ENCODE results near the gene ASTL. TPM values are rescaled to one million over a fixed set of nuclear protein-coding genes. Genes with fewer than 3 reads are reported as not detected.

The ASTL gene
- total RNA-seq, 1 experiment from 2014 or later, result not detected

- Histone ChIP-seq H3K9me2 (replicated peaks; ENCODE audit: low read length) (no peaks in the 10 kb centered on the region), H3K9me3 (ENCODE audit: low read length) (no peaks in the 10 kb centered on the region), H3K4me3 (ENCODE audit: low read length) (no peak overlapping the region), H3F3A (ENCODE audit: low read length, unreplicated experiment) (no peaks in the 10 kb centered on the region), H3K27ac (ENCODE audit: low read length) (no peak overlapping the region), H3K27me3 (ENCODE audit: low read length) (no peaks in the 10 kb centered on the region), H3K4me2 (ENCODE audit: low read length) (peak overlapping the region; percentile 69; the same call in 1 of the 2 replicates), H3K4me1 (ENCODE audit: insufficient read depth, low read length) (peaks cover 11% of the 10 kb centered on the region), H3K36me3 (ENCODE audit: low read depth, low read length) (no peaks in the 10 kb centered on the region), H3K79me2 (ENCODE audit: low read length) (peaks cover 7% of the 10 kb centered on the region; the same call in 1 of the 2 replicates), H4K20me1 (ENCODE audit: low read length) (no peaks in the 10 kb centered on the region), H3K9ac (ENCODE audit: low read length) (no peak overlapping the region), H2AFZ (ENCODE audit: low read length) (peak overlapping the region; percentile 46; the same call in 1 of the 2 replicates)
- BruUV-seq (replicated peaks), result no TSS peak
- TF ChIP-seq EZH2 (IDR thresholded peaks at IDR 0.05; ENCODE audit: low read length, unreplicated experiment), result no peak
- TF ChIP-seq, protein P1, sequence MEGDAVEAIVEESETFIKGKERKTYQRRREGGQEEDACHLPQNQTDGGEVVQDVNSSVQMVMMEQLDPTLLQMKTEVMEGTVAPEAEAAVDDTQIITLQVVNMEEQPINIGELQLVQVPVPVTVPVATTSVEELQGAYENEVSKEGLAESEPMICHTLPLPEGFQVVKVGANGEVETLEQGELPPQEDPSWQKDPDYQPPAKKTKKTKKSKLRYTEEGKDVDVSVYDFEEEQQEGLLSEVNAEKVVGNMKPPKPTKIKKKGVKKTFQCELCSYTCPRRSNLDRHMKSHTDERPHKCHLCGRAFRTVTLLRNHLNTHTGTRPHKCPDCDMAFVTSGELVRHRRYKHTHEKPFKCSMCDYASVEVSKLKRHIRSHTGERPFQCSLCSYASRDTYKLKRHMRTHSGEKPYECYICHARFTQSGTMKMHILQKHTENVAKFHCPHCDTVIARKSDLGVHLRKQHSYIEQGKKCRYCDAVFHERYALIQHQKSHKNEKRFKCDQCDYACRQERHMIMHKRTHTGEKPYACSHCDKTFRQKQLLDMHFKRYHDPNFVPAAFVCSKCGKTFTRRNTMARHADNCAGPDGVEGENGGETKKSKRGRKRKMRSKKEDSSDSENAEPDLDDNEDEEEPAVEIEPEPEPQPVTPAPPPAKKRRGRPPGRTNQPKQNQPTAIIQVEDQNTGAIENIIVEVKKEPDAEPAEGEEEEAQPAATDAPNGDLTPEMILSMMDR (conservative IDR thresholded peaks at IDR 0.05; ENCODE audit: low read depth, low read length), result no peak
- TF ChIP-seq EZH2phosphoT487 (IDR thresholded peaks at IDR 0.05; ENCODE audit: borderline replicate concordance, low read length), result no peak
- POLR2A ChIA-PET (ENCODE audit: unreplicated experiment), result no interaction called here
- intact Hi-C loops (cut with micrococcal nuclease), result loop anchor here (2.0 kb wide), 1 partner anchor 126 kb away; the partner anchor contains the start of gene TMEM127
- CTCF ChIA-PET, result interaction anchor here (0.6 to 3.4 kb wide), 2 partner anchors 35 to 69 kb away, joined by 3 to 34 read pairs; partner anchors contain the start of gene STARD7
- DNase-seq (no peak), ATAC-seq (no peak)
Measured at GRCh38 chr2:96139181-96139758, 968 bp upstream of the ASTL start.

- peaks cover 5% of the 10 kb centered on the region; the same call in 1 of the 2 replicates for H3K4me1 ChIP-seq (ENCODE audit: insufficient read depth, low read length)
- no peaks in the 10 kb centered on the region for H3K9me2 ChIP-seq (replicated peaks; ENCODE audit: low read length)
- intact Hi-C loops (cut with micrococcal nuclease), result loop anchor here (1.0 to 2.0 kb wide), 3 partner anchors 37 to 372 kb away; partner anchors contain the start of gene TMEM127
- H3K27ac ChIP-seq (ENCODE audit: low read length), result no peak overlapping the region
- H3K4me2 ChIP-seq (ENCODE audit: low read length), result no peak overlapping the region
- no peaks in the 10 kb centered on the region for H3K9me3 ChIP-seq (ENCODE audit: low read length)
- no peak overlapping the region for H3K9ac ChIP-seq (ENCODE audit: low read length)
- no peaks in the 10 kb centered on the region for H4K20me1 ChIP-seq (ENCODE audit: low read length)
- no peak for DNase-seq
- no peaks in the 10 kb centered on the region for H3K79me2 ChIP-seq (ENCODE audit: low read length)
- H3K27me3 ChIP-seq (ENCODE audit: low read length), result no peaks in the 10 kb centered on the region
- ATAC-seq, result no peak
- H2AFZ ChIP-seq (ENCODE audit: low read length), result no peak overlapping the region
- ChIA-PET CTCF (interaction anchor here (3.4 kb wide), 1 partner anchor 37 kb away, joined by 34 read pairs; no protein-coding TSS in a partner anchor), POLR2A (ENCODE audit: unreplicated experiment) (no interaction called here)
- H3K4me3 ChIP-seq (ENCODE audit: low read length), result no peak overlapping the region
- no TSS peak for BruUV-seq (replicated peaks)
- no peaks in the 10 kb centered on the region for H3K36me3 ChIP-seq (ENCODE audit: low read depth, low read length)
- TF ChIP-seq, protein P1 (conservative IDR thresholded peaks at IDR 0.05; ENCODE audit: low read depth, low read length), result no peak
- TF ChIP-seq EZH2phosphoT487 (IDR thresholded peaks at IDR 0.05; ENCODE audit: borderline replicate concordance, low read length) (no peak), EZH2 (IDR thresholded peaks at IDR 0.05; ENCODE audit: low read length, unreplicated experiment) (no peak)
- no peaks in the 10 kb centered on the region for H3F3A ChIP-seq (ENCODE audit: low read length, unreplicated experiment)
Measured at GRCh38 chr2:96137321-96138178, 752 bp downstream of the ASTL start.

Data from PC-3 (cell line).